ENCODE results near the gene PIK3R5. TPM values are rescaled to one million over a fixed set of nuclear protein-coding genes. Genes with fewer than 3 reads are reported as not detected.

The PIK3R5 gene
- polyA plus RNA-seq, 1 donor from 2014 or later, result not detected

DNA sequence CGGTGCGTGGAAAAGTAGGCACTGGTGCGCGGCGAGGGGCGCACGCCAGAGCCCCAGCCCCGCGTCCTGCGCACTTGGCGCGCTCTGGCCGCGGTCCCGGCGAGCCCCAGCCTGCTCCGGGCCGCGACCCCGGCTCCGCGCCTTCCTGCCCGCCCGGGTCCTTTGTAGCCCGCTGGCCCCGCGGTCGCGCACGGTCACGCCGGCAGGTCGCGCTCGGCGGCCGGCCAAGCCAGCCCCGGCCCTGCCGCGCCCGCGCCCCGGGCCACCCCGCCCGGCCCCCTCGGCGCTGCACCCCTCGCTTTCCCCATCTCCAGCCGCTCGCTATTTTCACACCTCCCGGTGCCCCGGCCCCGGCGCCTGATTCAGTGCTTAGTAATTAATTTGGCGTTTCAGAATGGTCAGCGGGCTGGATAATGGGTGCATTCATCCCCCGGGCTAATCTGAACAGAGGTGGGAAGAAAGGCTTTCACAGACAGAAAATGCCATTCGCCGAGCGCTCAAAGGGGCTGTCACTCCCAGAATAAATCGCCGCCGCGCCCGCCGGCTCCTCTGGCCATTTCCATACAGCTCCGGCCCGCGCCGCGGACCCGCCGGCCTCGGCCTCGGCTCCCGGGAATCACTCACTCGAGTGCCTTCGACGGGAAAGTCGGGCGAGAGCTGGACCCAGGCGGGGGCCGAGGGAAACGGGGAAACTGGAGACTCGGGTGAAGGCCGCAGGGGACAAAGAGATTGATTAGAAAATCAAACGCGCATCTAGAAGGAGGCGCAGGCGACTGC is 38.0 kb upstream of the PIK3R5 start:
- no peaks in the 10 kb centered on the region for H4K20me1 ChIP-seq (ENCODE audit: insufficient read depth)
- peak overlapping the region; percentile 58 for H3K9ac ChIP-seq (ENCODE audit: low read length)
- H2AFZ ChIP-seq (ENCODE audit: low read depth, low read length), result no peak overlapping the region
- peak overlapping the region; percentile 63 for H3K4me3 ChIP-seq (ENCODE audit: low read length)
- H3K27me3 ChIP-seq (ENCODE audit: insufficient read depth, low read depth, low read length), result peaks cover 44% of the 10 kb centered on the region
- H3K36me3 ChIP-seq (ENCODE audit: insufficient read depth, low read length), result no peaks in the 10 kb centered on the region
- no peaks in the 10 kb centered on the region for H3K79me2 ChIP-seq (replicated peaks; ENCODE audit: insufficient read depth, low read length)
- no peak overlapping the region for H3K4me2 ChIP-seq (ENCODE audit: low read length)
- TF ChIP-seq CTCF (IDR thresholded peaks at IDR 0.05; ENCODE audit: poor library complexity, severe bottlenecking) (no peak), TAF1 (IDR thresholded peaks at IDR 0.05; ENCODE audit: low read depth) (peak; percentile 5)
- TF ChIP-seq, protein P1, sequence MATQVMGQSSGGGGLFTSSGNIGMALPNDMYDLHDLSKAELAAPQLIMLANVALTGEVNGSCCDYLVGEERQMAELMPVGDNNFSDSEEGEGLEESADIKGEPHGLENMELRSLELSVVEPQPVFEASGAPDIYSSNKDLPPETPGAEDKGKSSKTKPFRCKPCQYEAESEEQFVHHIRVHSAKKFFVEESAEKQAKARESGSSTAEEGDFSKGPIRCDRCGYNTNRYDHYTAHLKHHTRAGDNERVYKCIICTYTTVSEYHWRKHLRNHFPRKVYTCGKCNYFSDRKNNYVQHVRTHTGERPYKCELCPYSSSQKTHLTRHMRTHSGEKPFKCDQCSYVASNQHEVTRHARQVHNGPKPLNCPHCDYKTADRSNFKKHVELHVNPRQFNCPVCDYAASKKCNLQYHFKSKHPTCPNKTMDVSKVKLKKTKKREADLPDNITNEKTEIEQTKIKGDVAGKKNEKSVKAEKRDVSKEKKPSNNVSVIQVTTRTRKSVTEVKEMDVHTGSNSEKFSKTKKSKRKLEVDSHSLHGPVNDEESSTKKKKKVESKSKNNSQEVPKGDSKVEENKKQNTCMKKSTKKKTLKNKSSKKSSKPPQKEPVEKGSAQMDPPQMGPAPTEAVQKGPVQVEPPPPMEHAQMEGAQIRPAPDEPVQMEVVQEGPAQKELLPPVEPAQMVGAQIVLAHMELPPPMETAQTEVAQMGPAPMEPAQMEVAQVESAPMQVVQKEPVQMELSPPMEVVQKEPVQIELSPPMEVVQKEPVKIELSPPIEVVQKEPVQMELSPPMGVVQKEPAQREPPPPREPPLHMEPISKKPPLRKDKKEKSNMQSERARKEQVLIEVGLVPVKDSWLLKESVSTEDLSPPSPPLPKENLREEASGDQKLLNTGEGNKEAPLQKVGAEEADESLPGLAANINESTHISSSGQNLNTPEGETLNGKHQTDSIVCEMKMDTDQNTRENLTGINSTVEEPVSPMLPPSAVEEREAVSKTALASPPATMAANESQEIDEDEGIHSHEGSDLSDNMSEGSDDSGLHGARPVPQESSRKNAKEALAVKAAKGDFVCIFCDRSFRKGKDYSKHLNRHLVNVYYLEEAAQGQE (IDR thresholded peaks at IDR 0.05; ENCODE audit: borderline replicate concordance), result peak; percentile 11
- H3K9me2 ChIP-seq (ENCODE audit: insufficient read depth, low read length), result no peaks in the 10 kb centered on the region
- H3K27ac ChIP-seq (ENCODE audit: low read length), result no peak overlapping the region
- no peaks in the 10 kb centered on the region for H3K9me3 ChIP-seq (ENCODE audit: low read length)
- H3F3A ChIP-seq (ENCODE audit: insufficient read depth, low read length, poor library complexity, severe bottlenecking), result no peaks in the 10 kb centered on the region

DNA sequence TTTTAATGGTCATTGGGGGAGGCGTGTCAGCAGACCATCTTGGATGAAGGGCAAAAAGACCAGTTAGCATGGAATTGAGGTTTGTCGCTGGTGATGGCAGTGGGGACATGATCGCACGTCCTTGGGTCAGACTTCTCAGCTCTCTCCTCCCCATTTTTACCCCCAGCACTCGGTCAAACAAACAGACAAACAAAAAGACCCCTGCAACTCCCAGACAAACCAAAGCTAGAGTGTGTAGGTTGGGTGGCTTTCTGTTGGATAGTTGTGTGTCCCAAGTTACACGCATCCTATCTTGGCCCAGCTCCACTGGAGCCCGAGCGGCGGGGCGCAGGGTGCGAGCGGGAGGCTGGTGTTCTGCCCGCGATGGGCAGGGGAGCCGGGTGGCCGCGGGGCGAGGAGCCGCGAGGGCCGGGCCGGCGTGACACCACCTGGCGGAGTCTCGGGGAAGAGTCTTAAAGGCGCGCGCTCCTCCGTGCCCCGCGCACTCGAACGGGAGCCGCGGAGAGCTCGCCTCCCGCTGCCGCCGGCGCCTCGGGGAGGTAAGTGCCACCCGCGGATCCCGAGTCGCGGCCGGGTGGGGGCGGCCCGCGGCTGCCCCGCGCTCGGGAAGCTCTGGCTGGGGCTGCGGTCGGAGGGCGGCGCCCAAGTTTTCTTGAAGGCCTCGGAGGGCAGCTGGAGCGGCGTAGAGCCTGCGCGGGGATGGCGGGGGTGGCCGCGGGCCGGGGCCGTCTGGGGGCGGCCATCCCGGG is 37.3 kb upstream of the PIK3R5 start:
- Histone ChIP-seq H3K4me3 (ENCODE audit: low read length) (peak overlapping the region; percentile 63), H3K27ac (ENCODE audit: low read length) (no peak overlapping the region), H3K9me2 (ENCODE audit: insufficient read depth, low read length) (no peaks in the 10 kb centered on the region), H3K36me3 (ENCODE audit: insufficient read depth, low read length) (no peaks in the 10 kb centered on the region), H3K79me2 (replicated peaks; ENCODE audit: insufficient read depth, low read length) (no peaks in the 10 kb centered on the region), H3K9me3 (ENCODE audit: low read length) (no peaks in the 10 kb centered on the region), H2AFZ (ENCODE audit: low read depth, low read length) (no peak overlapping the region), H3F3A (ENCODE audit: insufficient read depth, low read length, poor library complexity, severe bottlenecking) (no peaks in the 10 kb centered on the region), H3K9ac (ENCODE audit: low read length) (peak overlapping the region; percentile 52), H3K4me2 (ENCODE audit: low read length) (peak overlapping the region; percentile 31), H3K27me3 (ENCODE audit: insufficient read depth, low read depth, low read length) (peaks cover 44% of the 10 kb centered on the region), H4K20me1 (ENCODE audit: insufficient read depth) (no peaks in the 10 kb centered on the region)
- peak; percentile 27 for TF ChIP-seq MXI1 (conservative IDR thresholded peaks at IDR 0.05; ENCODE audit: poor library complexity, severe bottlenecking)
- TF ChIP-seq CTCF (IDR thresholded peaks at IDR 0.05; ENCODE audit: poor library complexity, severe bottlenecking), result peak; percentile 71
- TF ChIP-seq, protein P1 (IDR thresholded peaks at IDR 0.05; ENCODE audit: borderline replicate concordance), result peak; percentile 16
- TF ChIP-seq RAD21 (conservative IDR thresholded peaks at IDR 0.05), result peak; percentile 62
- no peak for TF ChIP-seq TAF1 (IDR thresholded peaks at IDR 0.05; ENCODE audit: low read depth)
- TF ChIP-seq SMC3 (conservative IDR thresholded peaks at IDR 0.05; ENCODE audit: poor library complexity), result peak; percentile 72
- no peak for TF ChIP-seq EZH2 (IDR thresholded peaks at IDR 0.05; ENCODE audit: borderline replicate concordance, insufficient read depth, low read length, poor library complexity, severe bottlenecking)
- TF ChIP-seq POLR2AphosphoS5 (IDR thresholded peaks at IDR 0.05), result peak; percentile 24
- TF ChIP-seq EP300 (conservative IDR thresholded peaks at IDR 0.05; ENCODE audit: poor library complexity, severe bottlenecking), result no peak

Data from neural cell (in vitro differentiated cells).